Dermis blood vessel endothelial cell (primary cell): ENCODE results near the gene MTCL1. TPM values are rescaled to one million over a fixed set of nuclear protein-coding genes. Genes with fewer than 3 reads are reported as not detected.

ENCODE experiments used
- DNase-seq: peaks from one replicate; pipeline ENCODE4 v3.0.0; 2010
- total RNA-seq: library from RNA; depleted of rRNA; stranded (reverse); fragments of >200 nt; gene quantifications from 2 replicates; pipeline ENCODE4 v1.2.3, GENCODE V29; 2014

The MTCL1 gene
- total RNA-seq, 1 donor from 2014 or later: 11.7 TPM

DNA sequence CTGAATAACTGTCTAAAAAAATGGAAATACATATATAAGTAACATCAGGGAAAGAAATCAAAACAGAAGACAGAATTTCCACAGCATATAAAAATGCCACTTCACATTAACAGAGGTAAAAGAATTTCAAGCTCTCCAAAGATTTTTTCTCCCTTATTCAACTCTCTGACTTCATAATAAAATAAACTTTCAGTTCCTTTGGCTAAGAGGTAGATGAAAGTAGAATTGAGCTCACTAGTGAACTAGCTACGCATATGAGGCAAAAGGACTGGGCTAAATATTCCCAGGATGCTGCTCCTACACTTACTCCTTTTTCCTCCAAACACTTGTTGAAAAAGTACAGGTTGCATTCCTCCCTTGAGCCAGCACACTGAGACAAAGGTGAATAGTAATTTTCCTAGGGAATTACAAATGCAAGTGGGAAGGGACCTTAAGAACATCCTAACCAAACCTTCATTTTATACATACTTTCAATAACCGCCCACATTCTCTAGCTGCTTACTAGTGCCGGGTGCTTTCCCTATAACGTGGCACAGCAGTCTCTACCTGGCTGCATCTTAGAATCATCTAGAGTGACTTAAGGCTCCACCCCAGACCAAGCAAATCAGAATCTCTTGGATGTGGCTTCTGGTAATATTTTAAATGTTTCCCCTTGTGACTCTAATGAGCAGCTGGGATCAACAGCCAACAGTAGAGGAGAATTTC lies 136.6 kb downstream of the MTCL1 start:
- DNase-seq: no peak

DNA sequence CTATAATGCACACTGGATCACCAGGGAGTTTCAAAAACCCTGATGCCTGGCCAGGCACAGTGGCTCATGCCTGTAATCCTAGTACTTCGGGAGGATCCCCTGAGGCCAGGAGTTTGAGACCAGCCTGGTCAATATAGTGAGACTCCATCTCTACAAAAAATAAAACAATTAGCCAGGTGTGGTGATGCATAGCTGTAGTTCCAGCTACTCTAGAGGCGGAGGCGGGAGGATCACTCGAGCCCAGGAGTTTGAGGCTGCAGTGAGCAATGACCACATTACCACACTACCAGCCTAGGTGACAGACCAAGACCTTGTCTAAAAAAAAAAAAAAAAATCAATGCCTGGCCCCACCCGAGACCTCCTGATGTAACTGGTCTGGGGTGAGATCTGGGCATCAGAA lies 137.2 kb downstream of the MTCL1 start:
- DNase-seq: no peak

DNA sequence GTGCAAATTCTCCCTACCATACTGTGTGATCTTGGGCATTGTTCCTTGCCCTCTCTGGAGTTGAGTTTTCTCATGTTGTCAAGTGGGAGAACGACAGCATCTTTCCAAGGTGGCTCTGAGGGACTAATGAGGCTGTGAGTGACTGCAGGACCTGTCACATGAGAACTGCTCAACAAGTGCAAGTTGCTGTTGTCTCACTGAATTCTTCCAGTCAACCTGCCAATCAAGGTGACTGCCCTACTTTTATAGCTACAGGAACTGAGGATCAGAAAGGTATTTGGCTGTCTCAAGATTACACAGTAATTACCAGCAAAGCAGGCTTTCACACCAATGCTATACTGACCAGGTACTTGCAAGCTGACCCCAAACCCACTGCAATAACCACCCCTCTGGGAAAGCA lies 137.6 kb downstream of the MTCL1 start:
- DNase-seq: no peak

DNA sequence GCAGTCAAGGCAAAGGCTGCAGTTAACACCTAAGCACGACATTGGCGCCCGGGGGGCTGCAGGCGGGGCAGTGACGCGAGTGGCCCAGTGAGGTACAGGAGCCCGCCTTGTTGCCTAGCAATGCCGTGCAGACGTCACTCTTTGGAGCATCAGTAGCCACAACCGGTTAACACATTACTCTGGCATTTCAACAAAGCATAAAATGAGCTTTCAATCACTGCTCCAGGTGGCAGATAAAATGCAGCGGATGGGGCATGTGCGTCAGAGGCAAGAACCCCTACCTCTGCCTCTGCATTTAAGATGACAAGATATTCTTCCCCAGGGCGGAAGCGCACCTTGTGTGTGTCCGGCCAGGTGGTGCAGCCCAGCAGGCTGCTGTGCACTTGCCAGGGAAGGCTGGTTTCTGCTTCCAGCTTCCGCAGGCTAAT lies 139.4 kb downstream of the MTCL1 start:
- DNase-seq: no peak

DNA sequence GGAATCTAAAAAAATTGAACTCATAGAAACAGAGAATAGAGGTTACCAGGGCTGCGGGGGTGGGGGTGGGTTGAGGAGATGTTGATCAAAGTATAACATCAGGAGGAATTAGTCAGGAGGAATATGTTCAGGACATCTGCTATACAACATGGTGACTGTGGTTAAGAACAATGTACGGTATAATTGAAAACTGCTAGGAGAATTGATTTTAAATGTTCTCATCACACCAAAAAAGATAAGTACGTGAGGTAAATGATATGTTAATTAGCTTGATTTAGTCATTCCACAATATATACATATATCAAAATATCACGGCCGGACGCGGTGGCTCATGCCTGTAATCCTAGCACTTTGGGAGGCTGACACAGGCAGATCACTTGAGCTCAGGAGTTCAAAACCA lies 140.2 kb downstream of the MTCL1 start:
- no peak for DNase-seq

DNA sequence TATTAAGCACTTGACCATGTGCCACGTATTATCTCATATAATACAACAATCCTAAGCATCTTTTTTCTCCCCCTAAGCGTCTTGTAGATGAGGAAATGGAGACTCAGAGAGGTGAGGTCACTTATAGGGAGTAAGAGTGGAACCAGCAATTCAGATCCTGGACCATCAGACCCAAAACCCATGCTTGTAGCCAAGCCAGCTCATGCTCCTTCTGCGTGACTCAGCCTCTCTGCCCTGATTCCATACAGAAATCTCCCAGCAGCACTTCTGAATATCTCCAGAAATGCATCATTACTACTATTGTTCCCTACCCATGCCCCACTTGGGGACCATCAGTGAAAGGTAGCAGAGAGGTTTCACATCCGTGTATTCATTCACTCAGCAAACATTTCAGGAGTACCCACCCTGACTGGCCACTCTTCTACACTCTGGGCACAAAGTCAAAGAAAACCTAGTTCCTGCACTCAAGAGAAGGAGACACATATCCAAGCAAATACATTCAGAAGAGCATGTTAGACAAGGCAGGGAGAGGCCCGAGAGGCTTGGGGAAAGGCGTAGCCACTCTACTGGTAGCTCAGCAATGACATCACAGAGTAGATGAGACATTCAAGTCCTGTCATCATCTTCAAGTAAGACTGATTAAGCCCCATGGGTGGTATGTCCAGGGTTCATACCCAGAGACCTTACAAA lies 141.9 kb downstream of the MTCL1 start:
- DNase-seq: no peak

DNA sequence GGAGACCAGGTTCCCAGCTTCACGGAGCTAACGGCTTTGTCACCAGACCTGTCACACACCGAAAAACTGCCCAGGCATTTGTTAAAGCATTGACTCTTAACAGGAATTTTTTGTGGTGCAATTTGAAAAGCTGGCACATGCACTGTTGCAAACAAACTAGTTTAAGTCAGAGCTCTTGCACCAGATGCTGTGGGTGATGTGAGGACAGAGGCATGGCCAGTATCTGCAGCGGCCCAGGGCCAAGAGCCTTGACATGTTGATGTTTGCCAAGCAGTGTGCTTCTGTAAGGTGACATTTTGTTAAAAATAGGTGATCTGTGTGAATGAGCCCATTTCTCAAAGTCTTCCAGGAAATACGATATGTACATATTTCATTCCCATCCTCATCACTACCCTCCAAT lies 142.5 kb downstream of the MTCL1 start:
- DNase-seq: no peak

DNA sequence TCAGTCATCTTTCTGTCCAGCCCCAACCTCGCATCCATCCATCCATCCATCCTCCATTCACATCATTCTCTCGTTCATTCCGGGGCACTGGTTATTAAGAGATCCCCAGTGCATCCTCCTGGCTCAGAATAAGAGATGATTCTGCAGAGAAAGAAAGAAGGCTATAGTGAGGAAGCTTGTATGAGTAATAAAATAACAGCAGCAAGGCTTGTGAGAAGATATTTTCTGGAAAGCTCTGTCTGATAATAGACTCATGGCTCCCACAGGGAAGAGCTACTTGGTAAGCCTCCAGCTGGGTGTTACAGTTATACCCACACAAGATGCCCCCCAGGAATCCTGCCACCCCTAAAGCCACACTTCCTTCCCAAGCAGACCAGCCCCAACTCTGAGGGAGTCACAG lies 143.2 kb downstream of the MTCL1 start:
- DNase-seq: no peak

DNA sequence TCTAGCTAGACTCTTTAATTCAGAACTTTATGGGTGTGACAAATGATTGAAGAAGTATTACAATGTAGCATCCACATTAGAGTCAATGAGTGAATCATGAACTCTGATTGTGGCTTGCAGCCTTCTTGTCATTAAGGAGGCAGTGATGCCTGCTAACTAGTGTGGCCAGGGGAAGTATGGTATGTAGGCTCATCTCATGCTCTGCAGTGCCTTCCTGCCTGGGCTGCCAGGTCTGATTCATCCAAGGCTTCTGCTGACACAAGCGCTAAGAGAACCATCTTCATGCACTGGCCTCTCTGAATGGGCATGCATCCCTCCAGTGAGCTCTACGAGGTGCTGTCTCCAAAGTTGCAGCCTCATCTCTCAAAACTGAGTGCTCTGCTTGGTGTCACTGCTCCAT lies 144.3 kb downstream of the MTCL1 start:
- DNase-seq: no peak

DNA sequence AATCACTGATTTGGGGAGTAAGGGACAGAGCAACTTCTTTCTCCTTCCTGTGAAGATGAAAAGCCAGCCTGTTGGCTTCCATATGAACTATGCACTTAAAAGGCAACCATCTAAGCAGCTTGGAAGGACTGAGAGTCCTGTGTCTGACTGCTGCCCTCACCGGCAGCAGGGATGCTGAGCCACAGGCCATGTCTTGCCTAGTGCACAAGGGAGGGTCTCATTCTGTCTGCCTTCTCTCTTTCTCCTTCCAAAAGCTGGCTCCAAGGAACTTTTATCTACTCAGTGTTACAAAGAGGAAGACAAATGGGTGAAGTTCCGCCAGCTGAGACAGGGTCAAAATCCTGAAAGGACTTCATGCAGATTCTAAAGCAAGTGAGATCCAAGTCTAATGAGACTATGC lies 146.3 kb downstream of the MTCL1 start:
- no peak for DNase-seq

DNA sequence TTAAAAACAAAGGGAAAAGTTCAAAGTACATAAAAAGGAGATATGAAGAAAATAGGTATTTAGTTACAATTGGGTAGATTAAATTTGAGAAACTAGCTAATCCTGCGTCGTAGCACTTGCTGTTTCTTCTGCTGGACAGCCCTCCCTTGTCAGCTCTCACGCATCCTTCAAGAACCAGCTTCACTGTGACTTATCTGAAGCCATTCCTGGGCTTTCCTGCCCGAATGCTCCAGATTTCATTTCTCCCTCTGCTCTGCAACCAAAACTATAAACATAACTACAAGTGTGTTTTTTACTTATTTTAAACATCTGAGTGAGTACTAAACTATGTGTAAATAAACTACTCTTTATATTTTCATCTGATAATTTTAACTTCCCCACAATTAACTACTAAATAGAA lies 149.2 kb downstream of the MTCL1 start:
- no peak for DNase-seq

DNA sequence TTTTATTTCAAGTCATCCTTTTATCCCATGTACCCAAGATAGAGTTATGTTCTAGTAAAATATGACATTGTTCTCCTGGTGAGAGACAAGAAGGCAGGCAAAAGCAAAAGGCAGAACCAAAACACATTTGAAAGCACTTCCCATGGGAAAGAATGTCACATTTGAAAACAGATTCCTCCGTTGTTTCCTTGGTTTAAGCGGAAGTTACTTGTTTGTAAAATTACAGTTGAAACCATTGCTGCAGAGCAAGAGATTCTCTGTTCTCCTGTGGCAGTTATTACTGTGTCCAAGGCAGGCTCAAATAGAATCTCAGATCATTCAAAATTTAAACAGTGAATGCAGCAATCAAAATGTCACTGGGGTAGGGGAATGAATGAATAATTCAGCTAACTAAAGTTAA lies 149.6 kb downstream of the MTCL1 start:
- no peak for DNase-seq

DNA sequence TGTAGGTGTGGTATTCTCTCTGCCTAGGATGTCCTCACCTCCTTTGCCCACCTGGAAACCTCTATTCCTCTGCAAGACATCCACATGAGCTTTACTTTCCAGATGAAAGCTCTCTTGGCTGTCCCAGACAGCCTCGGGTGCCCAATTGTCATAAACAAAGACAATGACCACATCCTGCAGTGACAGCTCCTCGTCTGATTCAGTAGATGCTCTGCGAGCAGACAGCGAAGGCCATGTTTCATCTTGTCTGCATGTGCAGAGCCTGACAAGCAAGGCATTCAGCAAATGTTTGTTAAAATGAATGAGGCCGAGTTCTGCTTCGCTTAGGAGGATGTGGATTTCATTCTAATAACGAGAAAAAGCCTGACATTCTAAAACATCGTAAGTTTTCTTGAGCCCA lies 150.9 kb downstream of the MTCL1 start:
- DNase-seq: no peak

DNA sequence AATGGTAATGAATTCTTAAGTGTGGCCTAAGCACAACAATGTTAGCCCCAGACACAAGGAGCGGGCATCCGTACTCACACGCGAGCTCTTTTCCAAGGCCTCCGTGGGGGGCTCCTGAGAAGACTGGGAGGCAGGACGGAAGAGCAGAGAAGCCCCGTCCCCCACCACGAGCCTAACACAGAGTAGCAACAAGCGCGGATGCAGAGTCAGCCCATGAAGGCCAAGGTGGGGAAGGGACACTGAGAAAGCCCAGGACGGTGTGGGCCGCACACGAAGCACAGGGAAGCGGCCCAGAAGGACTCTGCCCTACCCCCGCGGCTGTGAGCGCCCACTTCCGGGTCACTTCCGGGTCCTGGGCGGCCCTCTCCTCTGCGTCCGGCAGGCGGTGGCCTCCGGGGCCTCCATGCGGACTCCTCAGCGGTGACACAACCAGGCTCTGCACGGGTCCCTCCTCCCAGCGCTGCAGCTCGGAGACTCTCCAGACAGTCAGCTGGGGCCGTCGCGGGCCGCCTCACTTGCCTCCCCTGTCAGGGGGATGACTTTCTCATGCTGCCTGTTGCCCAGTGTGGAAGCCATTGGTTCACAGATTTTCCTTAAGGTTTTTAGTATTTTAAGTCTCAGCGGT lies 151.5 kb downstream of the MTCL1 start:
- DNase-seq: no peak

DNA sequence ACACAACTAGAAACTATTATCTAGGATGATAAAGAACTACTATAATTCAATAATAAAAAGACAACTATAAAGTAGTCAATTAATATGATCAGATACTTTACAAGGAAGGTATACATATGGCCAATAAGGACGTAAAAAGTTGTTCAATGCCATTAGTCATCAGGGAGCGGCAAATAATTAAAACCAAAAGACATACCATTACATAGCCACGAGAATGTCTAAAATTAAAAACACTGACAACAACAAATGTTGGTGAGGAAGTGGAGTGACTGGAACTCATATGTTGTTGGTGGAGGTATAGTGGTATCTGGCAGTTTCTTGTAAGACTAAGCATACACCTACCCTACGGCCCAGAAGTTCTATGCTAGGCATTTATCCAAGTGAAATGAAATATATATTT lies 152.4 kb downstream of the MTCL1 start:
- DNase-seq: no peak

DNA sequence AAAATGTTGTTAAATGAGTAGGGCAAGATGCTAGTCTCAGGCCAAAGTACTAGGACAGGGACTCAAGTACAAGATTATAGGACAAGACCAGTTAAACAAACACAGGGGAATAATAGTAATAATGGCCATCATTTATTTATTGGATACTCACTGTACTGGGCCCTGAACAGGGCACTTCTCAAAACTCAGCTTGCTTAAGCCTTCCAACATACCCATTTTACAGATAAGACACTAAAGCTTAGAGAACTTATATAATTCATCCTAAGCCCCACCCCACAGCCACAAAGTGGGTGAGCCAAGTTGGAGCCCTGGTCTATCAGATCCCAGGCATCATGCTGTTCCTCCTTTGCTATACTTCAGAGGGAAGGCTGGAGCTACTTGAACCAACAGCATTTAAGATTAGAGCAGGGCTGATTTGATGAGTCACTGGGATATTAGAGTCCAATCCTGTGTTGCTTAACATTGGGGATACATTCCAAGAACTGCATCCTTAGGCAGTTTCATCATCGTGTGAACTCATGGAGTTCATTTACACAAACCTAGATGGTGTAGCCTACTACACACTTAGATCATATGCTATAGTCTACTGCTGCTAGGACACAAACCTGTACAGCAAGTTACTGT lies 153.6 kb downstream of the MTCL1 start:
- DNase-seq: peak; percentile 4

DNA sequence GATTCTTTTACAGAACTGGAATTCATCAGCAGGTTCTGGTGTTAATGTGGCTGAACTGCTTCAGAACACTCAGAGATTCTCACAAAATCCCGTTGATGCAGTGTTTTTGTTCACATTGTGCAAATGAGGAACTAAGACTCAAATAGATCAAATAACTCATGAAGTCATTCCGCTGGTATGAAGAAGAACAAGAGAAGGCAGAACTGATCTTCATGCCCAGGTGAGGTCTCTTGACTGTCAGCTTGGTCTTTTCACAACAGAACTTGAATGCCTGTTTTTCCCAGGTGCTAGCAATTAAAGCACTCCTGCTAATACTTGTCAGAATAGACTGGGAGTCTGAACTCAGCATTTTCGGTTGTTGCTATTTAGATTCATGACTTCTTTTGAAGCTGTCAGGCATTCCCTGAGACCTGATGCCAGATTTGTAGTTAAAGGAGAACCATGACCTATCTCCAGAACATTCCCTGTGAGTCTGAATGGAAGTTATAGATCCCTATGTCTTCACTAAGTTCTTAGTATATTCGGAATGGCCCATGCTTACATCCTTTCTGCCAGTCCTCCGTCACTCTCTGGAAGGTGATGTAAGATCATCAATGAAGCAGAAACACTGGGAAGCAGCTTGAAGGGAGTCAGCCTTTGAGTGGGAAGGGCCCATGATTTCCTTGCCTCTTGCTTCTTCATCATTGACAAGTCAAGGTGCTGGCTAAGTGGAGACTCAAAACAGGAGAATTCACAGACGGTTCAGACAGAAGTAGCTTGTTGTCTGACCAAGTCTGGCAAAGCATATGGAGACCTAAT lies 155.7 kb downstream of the MTCL1 start:
- no peak for DNase-seq

DNA sequence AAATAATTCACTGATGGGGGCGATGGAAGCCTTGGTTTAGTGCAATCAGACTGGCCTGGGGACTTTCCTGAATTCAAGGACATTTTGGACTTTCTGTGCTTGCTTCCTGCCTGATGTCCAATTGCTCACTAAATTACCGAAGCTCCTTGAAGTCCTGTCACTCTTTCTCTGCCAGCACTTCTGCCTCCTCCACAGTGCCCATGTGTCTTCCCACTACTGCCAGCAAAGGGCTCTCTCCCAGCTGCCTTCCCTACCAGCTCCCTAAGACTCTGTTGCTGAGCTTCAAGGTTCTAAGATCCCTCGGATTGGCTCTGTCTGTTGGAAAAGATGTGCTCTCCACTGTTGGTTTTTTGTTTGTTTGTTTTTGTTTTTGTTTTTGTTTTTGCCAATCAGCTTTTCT lies 158.1 kb downstream of the MTCL1 start:
- no peak for DNase-seq

DNA sequence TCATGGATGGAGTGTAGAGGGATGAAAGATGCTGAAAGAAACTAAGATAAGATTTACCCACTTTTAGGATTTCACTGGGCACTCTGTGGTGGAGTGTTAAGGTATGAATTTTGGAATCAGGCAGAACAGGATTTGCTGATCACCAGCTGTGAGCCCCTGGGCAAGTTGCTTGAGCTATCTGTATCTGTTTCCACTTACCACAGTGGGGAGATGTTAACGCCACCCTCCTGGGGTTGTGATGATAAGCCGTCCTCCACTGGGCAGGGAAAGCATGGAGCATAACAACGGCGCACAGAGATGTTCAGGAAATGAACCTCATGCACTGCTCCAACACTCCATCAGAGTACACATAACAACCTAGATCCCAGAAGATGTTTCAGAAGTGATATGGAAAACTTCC lies 160.6 kb downstream of the MTCL1 start:
- no peak for DNase-seq

DNA sequence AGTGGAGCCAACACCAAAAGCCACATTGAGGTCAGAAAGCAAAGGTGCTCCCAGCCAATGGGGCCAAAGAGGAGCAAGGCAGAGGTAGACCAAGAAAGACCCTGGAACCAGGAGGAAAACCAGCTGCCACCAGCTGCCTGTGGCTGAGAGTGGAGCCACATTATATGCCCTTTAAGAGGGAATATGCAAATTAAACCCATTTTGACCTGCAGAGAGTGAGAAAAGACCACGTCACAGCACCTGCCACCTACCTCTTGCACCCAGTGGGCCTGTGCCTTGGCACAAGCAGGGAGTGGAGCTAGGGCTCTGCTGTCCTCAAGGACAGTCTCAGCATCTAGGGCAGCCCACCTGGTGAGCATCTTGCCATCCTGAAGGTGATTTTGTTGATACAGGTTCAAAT lies 161.3 kb downstream of the MTCL1 start:
- no peak for DNase-seq

DNA sequence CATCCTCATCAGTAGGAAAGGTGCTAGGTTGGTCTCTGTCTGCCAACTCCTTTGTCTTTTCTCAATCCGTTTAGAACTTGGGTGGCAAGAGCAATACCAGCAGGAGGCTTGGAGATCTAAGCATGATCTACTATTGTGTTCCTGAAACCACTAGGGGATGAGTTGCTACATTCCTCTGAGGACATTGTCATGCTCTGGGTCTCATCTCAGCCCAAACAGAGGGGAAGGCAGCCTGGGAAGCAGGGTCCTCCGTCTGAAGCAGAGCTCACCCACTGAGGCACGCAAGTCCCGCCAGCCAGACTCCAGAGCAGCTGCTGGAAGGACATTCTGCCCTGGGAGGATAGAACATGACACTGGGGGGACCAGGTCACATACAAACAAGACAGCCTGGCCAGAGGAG lies 162.9 kb downstream of the MTCL1 start:
- DNase-seq: no peak

DNA sequence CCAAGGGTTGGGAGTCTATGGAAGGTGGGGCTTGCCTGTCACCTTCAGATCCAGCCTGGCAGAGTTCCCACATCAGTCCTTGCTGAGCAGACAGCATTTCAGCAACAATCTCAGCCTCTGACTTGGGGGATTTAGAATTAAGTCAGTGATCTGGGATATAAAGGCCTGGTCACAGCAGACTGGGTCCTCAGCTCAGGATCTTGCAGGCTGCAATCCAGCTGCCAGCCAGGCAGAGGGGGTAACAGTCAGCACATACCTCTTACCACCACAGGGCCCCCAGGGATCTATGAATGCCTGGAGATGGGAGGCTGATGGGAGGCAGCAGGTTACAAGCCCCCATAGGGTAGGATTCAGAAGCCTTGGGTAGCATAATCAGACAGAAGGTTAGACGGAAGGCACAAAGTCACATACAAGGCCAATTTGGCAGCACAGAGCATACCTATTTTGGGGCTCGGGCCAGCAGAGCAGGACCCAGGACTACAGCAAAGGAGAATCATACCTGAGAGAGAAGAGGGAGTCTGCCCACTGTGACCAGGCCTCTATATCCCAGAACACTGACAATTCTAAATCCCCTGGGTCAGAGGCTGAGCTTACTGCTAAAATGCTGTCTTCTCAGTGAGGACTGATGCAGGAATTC lies 163.5 kb downstream of the MTCL1 start:
- no peak for DNase-seq
